ENCODE measurements around the gene ABCA3.

DNA sequence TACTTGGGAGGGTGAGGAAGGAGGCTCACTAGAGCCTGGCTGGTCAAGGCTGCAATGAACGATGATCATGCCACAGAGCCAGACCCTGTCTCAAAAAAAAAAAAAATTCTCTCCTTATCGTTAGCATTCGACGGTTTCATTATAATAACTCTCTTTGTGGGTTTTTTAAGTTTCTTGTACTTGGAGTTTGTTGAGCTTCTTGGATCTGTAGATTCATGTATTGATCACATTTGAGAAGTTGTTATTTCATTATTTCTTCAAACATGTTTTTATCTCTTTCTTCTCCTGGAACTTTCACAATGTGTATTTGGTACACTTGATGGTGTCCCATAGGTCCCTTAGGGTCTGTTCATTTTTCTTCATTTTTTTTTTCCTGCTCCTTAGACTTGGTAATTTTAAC is 16.8 kb upstream of the ABCA3 start:
- TF ChIP-seq, protein P1, sequence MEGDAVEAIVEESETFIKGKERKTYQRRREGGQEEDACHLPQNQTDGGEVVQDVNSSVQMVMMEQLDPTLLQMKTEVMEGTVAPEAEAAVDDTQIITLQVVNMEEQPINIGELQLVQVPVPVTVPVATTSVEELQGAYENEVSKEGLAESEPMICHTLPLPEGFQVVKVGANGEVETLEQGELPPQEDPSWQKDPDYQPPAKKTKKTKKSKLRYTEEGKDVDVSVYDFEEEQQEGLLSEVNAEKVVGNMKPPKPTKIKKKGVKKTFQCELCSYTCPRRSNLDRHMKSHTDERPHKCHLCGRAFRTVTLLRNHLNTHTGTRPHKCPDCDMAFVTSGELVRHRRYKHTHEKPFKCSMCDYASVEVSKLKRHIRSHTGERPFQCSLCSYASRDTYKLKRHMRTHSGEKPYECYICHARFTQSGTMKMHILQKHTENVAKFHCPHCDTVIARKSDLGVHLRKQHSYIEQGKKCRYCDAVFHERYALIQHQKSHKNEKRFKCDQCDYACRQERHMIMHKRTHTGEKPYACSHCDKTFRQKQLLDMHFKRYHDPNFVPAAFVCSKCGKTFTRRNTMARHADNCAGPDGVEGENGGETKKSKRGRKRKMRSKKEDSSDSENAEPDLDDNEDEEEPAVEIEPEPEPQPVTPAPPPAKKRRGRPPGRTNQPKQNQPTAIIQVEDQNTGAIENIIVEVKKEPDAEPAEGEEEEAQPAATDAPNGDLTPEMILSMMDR (IDR thresholded peaks at IDR 0.05; ENCODE audit: low read length): no peak
- TF ChIP-seq EZH2 (IDR thresholded peaks at IDR 0.05; ENCODE audit: borderline replicate concordance, low read length): no peak

Measured in OCI-LY1 (cell line).